ENCODE measurements around the gene SSTR1.

SSTR1 gene

GRCh38 chr14:38203929-38204718, 3.6 kb upstream of the SSTR1 start:
- no peak for DNase-seq

GRCh38 chr14:38204719-38205115, 3.0 kb upstream of the SSTR1 start:
- DNase-seq, result no peak

GRCh38 chr14:38205119-38205813, 2.4 kb upstream of the SSTR1 start:
- no peak for DNase-seq

- DNase-seq, result no peak
These were observed 1.6 kb upstream of the SSTR1 start for GRCh38 chr14:38205949-38206665.

GRCh38 chr14:38206689-38207376, 871 bp upstream of the SSTR1 start:
- DNase-seq, result no peak

GRCh38 chr14:38207377-38207735, 348 bp upstream of the SSTR1 start:
- DNase-seq, result no peak

GRCh38 chr14:38208618-38209562, 1.2 kb downstream of the SSTR1 start:
- no peak for DNase-seq

GRCh38 chr14:38209572-38210557, 2.2 kb downstream of the SSTR1 start:
- no peak for DNase-seq

- DNase-seq, result no peak
These were observed 3.0 kb downstream of the SSTR1 start for GRCh38 chr14:38210587-38211216.

- DNase-seq, result no peak
These were observed 3.6 kb downstream of the SSTR1 start for GRCh38 chr14:38211255-38211735.

GRCh38 chr14:38212111-38212510, 4.4 kb downstream of the SSTR1 start:
- no peak for DNase-seq

- DNase-seq, result no peak
These were observed 5.3 kb downstream of the SSTR1 start for GRCh38 chr14:38213001-38213400.

GRCh38 chr14:38217553-38217952, 9.8 kb downstream of the SSTR1 start:
- DNase-seq, result no peak

GRCh38 chr14:38221077-38221476, 13.4 kb downstream of the SSTR1 start:
- no peak for DNase-seq

- DNase-seq, result no peak
These were observed 16.6 kb downstream of the SSTR1 start for GRCh38 chr14:38224338-38224737.

GRCh38 chr14:38225946-38226345, 18.2 kb downstream of the SSTR1 start:
- DNase-seq, result no peak

- no peak for DNase-seq
These were observed 18.7 kb downstream of the SSTR1 start for GRCh38 chr14:38226366-38226765.

- DNase-seq, result no peak
These were observed 25.5 kb downstream of the SSTR1 start for GRCh38 chr14:38233218-38233617.

GRCh38 chr14:38238332-38238731, 30.6 kb downstream of the SSTR1 start:
- DNase-seq, result no peak

- DNase-seq, result no peak
These were observed 31.2 kb downstream of the SSTR1 start for GRCh38 chr14:38238878-38239277.
